GM12864 (cell line): ENCODE measurements around the gene DDX54.

Source experiments
- DNase-seq: peaks from one replicate; pipeline ENCODE4 v3.0.0-alpha.2; 2011; ENCODE audit warnings: low read depth
- H3K4me3 ChIP-seq: 2 replicates; pipeline ENCODE4 v1.5.1; 2011; ENCODE audit warnings: mild to moderate bottlenecking, low read depth, low read length, control low read depth
- TF ChIP-seq, protein P1 (sequence below): IDR thresholded peaks from 2 replicates; pipeline ENCODE4 v1.5.1; 2011; ENCODE audit warnings: low read depth, mild to moderate bottlenecking, moderate library complexity, low read length, control low read depth, inconsistent platforms; ENCODE audit errors: missing control alignments

Gene DDX54

DNA sequence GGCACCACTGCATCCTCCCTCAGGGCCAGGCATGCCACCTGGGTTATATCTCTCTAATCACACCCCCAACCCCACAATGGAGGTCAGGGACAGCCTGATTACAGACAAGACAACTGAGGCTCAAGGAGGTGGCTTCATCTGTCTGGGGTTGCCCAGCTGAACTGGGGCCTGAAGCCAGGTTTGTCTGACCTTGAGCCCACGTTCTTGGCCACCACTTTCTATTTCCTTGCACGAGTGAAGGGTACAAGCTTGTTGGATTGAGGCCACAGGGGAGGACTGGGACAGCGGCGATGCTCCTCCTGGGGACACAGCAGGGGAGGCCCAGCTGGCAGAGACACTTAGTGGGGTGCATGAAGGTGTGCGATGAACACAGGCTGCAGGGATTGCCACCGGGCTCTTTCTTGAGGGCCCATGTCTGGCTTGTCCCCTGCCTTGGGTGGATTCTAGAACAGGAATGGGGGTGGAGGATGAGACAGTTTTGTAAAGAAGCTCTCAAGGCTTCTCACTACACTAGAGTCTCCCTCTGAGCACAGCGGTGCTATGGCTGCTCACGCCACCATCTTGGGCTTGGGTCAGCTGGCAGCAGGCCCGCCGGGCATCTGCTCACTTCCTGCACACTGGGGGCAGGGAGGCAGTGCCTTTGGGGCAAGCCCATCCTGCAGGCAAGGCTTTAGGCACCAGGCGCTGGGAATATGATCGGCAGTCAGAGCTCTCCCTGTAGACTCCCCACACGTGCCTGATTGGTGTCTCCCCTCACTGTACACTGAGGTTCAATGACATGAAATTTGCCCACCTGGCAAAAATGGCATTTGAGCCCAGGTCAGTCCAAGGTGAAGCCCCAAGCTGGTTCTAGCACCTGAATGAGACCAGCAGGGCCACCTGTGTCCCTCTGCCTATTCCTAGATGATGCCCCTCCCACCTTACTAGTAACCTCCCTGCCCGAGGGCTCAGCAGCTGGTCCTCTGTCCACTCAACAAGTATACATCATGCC is 16.2 kb upstream of the DDX54 start:
- no peak for DNase-seq
- no peak overlapping the region for H3K4me3 ChIP-seq
- TF ChIP-seq, protein P1, sequence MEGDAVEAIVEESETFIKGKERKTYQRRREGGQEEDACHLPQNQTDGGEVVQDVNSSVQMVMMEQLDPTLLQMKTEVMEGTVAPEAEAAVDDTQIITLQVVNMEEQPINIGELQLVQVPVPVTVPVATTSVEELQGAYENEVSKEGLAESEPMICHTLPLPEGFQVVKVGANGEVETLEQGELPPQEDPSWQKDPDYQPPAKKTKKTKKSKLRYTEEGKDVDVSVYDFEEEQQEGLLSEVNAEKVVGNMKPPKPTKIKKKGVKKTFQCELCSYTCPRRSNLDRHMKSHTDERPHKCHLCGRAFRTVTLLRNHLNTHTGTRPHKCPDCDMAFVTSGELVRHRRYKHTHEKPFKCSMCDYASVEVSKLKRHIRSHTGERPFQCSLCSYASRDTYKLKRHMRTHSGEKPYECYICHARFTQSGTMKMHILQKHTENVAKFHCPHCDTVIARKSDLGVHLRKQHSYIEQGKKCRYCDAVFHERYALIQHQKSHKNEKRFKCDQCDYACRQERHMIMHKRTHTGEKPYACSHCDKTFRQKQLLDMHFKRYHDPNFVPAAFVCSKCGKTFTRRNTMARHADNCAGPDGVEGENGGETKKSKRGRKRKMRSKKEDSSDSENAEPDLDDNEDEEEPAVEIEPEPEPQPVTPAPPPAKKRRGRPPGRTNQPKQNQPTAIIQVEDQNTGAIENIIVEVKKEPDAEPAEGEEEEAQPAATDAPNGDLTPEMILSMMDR: no peak

DNA sequence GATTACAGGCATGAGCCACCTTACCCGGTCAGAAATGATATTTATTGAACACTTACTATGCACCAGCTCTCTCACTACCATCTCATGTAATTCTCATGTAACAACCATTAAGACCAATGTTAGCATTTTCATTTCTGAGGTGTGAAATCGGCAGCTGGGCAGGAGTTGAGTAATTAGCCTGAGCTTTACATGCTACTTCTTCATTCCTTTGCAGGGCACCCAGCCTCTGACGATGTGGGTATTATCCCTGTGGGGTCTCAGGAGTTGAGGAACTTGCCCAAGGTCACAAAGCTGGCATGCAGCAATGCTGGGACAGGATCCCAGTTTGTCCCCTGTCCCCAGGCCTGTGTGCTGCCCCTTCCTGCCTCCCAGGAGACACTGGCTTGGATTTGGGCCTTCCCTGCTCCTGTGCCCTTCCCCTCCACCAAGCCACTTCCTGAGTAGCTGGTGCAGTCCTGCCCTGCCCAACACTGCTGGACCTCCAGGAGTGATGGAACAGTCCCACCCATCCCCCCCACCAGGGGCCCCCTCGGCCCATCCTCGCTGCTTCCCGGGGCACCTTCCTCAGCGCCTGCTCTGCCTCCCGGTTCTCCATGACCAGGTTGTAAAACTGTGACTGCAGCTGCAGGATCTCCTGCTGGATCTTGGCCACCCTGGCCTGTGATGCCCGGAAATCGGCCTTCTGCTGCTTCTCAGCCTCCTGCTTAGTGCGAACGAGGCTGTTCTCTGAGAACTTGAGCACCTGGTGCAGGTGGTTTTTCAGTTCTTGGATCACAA is 14.9 kb upstream of the DDX54 start:
- DNase-seq: no peak
- H3K4me3 ChIP-seq: no peak overlapping the region
- TF ChIP-seq, protein P1: no peak

DNA sequence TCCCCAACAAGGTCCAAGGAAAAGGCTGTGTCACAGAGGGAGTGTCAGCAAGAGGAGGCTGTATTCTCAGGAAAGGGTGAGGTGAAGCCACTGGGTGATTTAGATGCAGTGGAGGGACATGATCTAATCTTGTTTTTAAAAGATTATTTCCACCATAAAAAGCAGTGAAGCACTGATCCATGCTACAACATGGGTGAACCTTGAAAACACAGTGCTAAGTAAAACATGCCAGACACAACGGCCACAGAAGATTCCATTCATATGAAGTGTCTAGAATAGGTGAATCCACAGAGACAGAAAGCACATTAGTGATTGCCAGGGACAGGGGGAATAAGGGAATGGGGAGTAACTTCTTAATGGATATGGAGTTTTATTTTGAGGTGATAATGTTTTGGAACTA is 13.0 kb upstream of the DDX54 start:
- TF ChIP-seq, protein P1: no peak
- H3K4me3 ChIP-seq: no peak overlapping the region
- DNase-seq: no peak

DNA sequence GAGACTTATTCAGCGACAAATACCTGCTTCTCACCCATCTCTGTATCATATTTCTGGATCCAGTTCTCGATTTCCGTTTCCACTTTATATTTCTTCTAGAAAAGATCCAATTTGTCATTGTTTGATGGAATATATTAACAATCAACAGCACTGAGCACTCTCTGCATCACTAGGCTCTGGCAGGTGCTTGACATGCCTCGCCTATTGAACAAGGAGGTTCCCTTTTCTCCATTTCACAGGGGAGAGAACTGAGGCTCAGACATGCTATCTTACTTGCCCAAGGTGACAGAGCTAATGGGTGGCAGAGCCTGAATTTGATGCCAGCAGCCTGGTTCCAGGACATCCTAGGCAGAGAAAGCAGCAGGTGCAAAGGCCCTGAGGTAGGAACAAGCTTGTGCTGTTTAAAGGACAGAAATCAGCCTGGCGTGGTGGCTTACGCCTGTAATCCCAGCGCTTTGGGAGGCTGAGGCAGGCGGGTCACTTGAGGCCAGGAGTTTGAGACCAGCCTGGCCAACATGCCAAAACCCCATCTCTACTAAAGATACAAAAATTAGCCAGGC is 12.3 kb upstream of the DDX54 start:
- DNase-seq: no peak
- TF ChIP-seq, protein P1: no peak

DNA sequence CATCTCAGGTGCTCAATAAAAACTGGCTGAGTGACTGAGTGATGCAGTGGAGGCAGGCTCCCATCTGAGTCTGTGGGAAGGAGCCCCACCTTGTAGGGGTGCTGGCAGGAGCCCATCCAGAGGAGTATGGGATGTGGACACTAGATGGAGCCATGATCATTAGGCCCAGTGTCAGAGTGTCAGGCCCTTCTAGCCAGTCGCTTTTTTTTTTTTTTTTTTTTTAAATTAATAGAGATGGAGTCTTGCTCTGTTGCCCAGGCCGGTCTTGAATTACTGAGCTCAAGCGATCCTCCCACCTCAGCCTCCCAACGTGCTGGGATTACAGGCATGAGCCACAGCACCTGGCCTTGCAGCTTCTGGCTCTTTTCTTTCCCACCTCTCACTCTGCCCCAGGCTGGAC is 11.7 kb upstream of the DDX54 start:
- DNase-seq: peak; percentile 57
- H3K4me3 ChIP-seq: no peak overlapping the region
- TF ChIP-seq, protein P1: peak; percentile 79

More for the DNA sequence above, 12.3 kb upstream of the DDX54 start:
- H3K4me3 ChIP-seq: no peak overlapping the region

DNA sequence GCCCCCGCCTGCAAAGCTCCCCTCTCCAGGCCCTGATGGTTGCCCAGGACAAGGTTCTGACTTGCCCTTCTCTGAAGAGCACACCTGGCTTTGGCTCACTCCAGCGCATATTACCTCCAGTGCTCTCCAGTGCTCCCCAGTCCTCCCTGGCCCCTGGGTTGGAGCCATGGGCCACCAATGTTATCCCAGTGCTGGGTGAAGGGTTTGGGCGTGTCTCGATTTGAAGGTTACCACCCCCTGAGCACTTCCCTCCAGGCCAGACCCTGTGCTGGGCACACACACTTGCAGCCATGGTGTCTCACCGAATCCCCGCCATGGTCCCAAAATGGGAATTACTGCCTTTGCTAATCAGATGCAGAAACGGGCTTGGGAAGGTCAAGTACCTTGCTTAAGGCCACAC is 11.3 kb upstream of the DDX54 start:
- H3K4me3 ChIP-seq: no peak overlapping the region
- TF ChIP-seq, protein P1: no peak
- DNase-seq: no peak
